GM19468 (cell line): ENCODE data around the gene CLPX.
A peak's percentile ranks its signal among the peaks of the same experiment; 100 is the strongest.
"Not testable (repeated sequence)": the region's sequence is repeated elsewhere in the genome, so short reads cannot be mapped to it uniquely, and the experiment has no call there.

ENCODE experiments used
- ATAC-seq: cut with Tn5 transposase; IDR thresholded peaks from one replicate; pipeline ENCODE4 v1.9.1; 2021; ENCODE audit warnings: mild to moderate bottlenecking, moderate library complexity, moderate number of reproducible peaks; ENCODE audit not compliant: unreplicated experiment; ENCODE audit errors: extremely low read depth

Gene CLPX

DNA sequence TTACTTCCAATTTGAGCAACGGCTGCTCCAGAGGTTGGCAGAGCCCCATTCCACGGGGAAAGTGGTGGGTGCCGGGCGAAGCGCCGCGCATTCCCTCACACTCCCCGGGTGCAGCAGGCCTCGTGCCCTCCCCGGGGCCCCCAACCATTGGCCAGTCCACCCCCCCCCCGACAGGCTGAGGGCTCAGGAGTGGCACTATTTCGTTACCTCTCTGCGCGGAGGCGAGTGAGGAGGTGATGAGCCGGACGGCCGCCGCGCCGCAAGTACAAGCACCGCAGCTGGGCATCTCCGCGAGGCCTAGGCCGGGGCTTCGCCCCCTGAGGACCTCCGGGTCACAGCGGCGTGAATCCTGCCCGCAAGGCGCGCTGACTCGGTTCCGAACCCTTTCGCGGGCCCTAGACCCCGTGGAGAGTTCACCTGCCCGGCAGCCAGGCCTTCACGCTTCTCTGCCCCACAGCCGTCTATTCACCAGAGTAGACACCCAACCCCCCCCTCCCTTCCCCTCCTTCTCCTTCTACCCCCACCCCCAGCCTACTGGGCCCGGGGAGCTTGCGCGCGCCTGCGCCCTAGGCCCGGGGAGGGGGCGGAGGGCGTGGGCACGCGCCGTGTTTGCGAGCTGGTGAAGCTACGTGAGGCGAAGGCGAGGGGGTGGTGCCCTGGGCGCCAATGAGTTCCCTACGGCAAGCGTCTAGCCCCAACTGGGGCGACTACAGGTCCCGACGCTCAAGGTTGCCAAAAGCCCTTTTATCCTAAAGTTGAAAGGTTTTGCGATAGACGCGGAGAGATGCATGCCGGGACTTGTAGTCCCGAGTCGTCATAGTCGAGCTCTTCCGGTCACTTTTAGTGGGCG is at the start of gene CLPX:
Gene CLPX (minus strand): TSS at position 475 of the 850 bp plus-strand sequence. CDS start 189 bp downstream, at position 286.
- peak; percentile 68 for ATAC-seq

DNA sequence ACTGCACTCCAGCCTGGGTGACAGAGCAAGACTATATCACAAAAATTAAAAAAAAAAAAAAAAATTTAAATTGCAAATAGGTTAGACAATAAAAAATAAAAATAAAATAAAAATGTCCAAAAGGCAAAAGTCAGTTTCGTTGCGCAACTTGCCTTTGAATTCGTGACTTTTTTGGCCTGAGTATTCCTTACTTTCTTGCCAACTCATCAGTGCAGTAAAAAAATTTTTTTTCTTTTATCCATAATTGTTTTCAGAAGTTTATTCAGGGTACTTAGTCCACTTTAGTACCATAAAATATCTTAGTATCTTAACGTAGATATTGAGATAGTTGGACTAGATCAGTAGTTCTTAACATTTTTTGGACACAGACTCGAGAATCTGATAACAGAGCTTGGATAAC is 48.6 kb upstream of the CLPX start:
- ATAC-seq = no peak

DNA sequence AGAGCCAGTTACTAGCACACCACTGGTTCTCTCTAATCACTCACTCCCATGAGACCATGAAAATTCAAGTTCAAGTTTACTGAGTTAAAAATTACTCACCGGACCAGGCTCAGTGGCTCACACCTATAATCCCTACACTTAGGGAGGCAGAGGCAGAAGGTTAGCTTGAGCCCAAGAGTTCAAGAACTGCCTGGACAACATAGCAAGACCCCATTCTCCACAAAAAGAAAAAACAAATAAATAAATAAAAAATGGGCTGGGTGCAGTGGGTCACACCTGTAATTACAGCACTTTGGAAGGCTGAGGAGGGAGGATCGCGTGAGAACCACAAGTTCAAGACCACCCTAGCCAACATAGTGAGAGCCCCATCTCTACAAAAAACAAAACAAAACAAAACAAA is 47.4 kb upstream of the CLPX start:
- ATAC-seq = no peak

DNA sequence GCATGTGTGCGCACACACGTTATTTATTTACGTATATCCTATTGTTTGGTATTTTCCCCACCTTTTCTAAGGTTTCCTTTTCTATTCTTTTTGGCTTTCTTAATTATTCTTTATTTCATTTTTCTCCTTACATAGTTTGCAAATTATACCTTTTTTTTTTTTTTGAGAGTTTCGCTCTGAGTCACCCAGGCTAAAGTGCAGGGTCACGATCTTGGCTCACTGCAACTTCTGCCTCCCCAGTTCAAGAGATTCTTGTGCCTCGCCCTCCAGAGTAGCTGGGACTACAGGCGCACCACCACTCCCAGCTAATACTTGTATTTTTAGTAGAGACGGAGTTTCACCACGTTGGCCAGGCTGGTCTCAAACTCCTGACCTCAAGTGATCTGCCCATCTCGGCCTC is 46.2 kb upstream of the CLPX start:
- ATAC-seq = no peak

DNA sequence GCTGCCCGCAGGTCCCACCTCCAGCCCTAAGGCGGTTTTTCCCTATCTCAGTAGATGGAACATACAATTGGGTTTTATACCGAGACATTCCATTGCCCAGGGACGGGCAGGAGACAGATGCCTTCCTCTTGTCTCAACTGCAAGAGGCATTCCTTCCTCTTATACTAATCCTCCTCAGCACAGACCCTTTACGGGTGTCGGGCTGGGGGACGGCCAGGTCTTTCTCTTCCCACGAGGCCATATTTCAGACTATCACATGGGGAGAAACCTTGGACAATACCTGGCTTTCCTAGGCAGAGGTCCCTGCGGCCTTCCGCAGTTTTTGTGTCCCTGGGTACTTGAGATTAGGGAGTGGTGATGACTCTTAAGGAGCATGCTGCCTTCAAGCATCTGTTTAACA is 41.8 kb upstream of the CLPX start:
- not testable (repeated sequence) for ATAC-seq

DNA sequence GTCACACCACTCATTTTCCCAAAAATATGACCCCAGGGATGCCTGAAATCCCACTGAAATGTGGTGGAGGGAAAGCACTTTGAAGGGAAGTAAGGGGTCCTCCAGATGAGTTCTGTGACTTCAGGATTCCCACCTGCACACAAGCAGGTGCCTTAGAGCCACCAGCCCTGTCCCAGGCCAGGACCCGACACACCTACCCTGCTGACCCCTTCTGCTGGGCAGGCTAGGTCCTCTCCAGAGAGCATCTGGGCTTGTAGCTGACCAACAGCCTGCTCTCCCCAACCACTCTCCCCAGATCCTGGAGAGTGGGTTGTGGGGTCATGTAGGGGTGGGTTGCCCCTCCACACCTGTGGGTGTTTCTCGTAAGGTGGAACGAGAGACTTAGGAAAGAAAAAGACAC is 41.1 kb upstream of the CLPX start:
- no peak for ATAC-seq

DNA sequence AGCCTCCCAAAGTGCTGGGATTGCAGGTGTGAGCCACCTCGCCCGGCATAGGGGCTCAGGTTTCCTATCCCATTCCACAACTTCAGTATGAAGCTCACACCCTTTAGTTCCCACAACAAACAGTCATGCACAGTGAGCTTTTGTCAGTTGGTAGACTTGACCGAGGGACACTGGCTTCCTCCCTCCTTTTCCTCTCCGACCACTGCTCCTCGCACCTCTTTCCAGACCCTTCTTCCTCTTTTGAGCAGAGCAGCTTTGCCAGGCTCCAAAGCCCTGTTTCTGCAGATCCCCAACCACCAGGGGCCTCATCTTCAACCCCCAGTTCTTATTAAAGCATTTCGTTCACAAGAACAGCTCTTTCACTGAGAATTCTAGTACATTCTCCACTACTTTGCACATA is 38.9 kb upstream of the CLPX start:
- ATAC-seq = no peak

DNA sequence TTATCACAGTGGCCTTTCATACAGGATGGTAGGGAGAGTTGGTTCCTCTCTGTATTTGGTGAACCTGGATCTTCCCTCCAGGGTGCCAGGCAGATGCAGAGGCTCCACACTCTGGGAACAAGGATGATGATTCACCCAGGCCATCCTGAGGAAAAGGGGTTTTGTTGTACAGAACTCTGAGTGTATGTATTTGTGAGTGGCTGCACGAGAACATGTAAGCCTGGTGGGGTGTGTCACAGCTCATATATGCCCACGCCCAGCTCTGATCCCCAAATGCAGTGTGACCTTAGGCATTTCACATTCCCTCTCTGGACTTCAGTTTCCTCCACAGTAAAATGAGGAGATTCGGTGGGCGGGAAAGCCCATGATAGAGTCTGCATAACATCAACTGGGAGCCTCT is 37.7 kb upstream of the CLPX start:
- no peak for ATAC-seq

DNA sequence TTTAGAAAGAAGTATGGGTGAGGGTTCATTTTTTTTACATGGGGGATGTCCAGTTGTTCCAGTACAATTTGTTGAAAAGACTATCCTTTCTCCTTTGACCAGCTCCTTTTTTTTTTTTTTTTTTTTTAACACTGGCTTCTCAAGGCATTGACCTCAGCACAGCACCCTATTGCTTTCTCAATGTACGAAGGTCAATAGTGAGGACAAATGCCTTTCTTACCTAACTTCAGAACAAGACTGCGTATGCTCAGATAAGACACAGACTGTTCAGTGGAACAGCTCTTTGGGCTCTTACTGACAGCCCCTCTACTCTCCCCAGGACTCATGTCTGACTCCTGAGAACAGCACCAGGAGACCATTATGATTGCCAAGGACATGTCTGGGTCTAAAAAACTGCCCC is 36.6 kb upstream of the CLPX start:
- ATAC-seq = no peak

DNA sequence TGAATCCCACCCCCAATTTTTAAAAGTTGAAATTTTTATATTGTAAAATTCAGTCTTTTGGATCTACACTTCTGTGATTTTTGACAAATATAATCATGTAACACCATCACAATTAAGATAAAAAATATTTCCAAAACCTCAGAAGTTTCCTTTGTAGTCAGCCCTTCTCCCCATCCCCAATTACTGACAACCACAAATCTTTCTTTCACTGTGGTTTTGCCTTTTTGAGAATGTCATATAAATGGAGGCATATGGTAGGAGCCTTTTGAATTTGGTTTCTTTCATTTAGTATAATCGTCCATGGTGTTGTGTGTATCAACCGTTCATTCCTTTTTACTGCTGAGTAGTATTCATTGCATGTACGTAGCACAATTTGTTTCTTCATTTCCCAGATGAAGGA is 34.0 kb upstream of the CLPX start:
- ATAC-seq = no peak

DNA sequence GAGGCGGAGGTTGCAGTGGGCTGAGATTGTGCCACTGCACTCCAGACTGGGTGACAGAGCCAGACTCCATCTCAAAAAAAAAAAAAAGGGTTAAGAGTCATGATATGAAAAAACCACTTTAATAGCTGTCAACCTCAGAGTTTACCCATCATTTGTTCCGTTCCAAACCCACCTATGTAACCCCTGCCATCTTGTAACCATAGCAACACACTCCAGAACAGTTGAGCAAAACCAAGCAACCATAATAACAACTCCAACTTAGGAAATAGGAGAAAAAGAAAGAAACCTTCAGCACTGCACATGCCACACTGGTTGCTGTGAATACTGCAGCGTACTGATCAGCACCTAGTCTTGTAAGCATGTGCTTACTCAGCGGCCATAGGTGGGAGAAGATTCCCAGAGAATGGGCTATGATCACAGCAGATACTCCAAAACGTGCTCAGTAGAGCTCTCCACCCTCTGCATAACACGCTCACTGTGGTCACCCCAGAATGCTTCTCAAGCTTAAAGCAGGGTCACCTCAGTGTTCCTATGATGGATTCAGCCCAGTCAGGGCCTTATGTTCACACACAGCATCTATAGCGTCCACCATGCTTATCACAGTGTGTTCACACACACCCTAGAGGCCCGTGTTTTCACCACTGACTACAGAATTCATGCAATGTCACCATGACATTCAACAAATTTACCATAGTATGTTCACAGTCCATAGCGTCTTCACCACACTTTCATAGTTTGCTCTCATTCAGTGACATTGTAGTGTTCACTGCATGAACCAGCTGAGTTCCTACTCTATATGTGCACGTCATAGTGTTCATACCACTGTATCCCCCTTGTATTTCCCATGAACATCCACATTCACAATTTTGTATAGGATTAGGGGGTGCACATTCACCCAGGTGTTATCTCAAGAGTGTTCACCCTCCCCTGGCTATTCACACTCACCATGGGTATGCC is 32.7 kb upstream of the CLPX start:
- no peak for ATAC-seq

DNA sequence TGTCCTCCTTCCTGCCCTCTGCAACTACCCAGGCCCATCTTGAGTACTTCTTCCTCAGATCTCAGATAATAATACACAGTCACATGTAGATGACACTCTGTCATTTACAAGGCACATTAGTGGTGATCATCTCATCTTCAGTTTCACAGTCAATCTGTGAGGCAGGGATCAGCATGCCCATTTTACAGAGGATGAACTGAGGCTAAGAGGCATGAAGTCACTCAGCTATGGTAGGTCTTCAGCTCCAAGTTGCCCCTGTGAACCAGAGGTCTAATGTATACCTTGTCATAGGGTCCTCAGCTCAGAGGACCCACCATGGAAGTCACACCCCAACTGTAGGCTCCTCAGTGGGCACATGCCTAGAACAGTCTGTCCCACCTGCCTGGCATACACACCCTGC is 30.4 kb upstream of the CLPX start:
- ATAC-seq = no peak

DNA sequence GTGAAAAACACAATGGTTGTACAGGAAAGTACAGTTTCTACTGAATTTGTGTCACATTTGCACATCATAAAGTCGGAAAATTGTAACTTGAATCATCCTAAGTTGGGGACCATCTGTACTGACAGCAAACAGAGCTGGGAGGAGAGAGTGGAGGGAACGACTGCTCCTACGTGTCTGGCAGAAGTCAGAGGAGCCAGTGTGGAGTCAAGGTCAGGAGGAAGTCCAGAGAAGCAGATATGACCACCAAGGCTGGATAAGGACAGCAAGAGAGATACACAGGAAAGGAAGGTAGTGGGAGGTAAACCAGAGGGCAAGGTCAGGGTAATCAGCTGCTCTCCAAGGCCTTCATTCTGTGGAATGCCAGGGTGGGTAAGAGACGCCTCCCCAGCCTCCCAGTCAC is 28.9 kb upstream of the CLPX start:
- ATAC-seq = no peak

DNA sequence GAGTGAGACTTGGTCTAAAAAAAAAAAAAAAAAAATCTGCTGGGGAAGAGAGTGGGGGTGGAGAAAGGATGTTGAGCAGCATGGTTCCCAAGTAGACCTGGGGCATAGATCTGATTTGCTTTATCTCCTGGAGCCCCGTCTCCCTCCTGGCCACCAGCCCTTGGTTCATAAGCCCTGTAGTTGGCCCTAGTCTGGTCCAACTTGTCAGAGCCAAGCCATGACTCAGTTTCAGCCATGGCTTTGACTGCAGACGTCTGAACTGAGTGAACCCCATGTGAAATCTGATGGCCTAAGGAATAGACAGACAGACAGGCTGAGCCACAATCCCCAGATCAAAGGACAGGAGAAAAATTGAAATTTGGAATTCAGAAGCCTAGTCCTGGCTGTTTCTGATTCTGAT is 28.1 kb upstream of the CLPX start:
- ATAC-seq = no peak

DNA sequence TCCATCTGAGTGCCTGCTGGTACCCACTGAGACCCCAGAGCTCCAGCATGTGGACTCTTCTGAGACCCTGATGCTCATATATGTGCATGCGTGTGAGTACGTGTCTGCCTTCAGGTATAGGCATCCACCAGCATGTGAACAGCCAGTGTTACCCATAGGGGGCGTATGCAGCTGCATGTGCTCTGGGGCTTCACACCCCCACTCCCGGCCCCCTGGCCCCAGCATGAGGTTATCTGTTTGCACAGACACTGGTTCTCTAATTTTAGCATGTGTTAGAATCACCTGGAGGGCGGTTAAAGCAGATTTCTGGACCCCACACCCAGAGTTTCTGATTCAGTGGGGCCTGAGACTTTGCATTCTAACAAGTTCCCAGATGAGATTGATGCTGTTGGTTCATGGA is 27.0 kb upstream of the CLPX start:
- ATAC-seq = no peak

DNA sequence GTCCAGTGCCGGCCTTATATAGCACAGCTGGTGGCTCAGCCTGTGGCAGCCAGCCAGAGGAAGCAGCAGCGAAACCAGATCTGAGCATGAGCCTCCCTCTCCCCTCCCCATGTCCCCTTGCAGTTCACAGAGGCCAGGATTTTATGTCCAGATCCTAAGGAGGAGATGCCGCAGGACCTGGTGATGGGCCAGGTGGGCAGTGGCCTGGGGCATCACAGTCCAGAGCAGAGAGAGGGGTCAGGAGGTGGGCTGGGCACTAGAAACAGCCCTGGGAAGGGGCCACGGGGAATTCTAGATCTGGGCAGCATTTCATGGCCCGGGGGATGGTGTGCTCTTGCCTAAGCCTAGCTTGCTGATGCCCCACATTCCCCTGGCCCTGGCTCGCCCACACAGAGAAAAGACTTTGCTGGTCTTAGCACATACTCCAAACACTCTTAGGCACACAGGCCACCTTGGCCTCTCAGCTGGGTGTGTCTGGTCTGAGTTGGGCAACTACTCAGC is 26.4 kb upstream of the CLPX start:
- ATAC-seq = no peak

DNA sequence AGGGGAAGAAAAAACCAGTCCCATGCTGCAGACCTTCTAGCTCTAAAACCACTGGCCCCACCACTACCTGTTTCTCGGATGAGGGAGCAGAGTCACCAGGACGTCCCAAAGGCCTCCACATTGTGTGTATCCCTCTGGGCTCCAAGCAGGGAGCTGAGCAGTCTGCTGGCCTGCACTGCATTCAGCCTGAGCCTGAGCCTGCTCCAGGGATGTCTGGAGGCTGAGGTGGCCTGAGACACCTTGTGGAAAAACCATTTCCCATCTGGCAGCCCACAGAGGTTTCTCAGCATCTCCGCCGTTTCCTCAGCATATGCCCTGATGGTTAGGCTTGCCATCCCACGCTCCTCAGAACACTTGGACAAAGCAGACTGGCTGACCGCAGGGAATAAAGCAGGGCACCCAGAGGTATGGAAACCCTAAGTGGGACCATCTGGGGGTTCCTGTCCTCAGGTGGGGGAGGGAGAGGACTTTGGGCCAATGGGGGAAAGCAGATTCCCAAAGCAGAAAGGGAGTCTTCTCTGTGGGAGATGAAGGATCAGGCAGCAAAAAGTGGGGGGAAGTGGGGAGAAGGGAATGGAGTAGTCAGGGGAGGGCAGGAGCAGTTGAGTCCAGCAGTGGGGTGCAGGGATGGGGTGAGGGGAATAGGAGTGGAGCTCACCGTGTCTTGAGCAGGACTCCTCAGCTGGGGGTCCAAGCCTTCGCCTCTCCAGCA is 25.8 kb upstream of the CLPX start, which contains the start of gene CILP:
Gene CILP (minus strand): TSS at position 704 of the 712 bp plus-strand sequence. CDS start 1,718 bp downstream, outside the sequence.
- ATAC-seq = no peak

DNA sequence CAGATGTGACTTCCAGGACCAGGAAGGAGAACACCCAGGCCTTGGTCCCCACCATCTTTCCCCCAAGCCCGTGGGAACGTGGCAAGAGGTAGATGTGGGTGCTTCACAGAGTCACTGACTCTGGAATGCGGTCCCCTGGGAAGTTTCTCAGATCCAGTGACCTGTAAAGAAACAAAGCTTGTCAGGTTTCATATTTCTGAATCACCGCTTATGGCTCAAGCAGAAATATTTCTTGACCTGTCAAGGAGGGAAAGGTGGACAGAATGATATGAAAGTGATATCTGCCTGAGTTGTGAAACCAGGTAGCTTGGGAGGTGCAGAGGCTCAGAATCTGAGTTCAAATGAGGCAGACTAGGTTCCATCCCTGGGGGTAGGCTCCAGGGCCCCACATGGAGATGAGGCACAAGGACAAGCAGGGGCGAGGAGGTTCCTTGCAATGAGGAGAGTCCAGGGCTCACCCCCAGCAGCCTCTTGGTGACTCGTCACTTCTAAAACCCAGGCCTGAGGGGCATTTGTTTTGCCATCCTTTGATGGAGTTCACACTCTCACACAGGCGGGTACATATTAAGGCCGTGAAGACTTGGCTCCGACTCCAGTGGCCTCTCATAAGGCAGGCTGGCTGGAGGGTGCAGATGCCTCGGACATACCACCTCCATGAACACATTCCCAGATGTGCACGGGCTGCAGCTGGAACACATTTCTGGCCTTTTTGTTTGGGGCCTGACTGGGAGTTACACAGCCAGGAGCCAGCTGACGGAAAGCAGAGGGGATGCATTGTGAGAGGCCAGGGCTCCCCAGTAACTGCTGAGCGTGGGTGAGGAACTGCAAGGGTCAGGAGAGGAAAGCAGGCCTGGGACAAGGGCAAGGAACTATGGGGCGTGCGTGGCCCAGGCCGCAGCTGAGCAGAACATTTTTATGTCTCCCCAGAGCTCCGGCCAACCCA is 24.8 kb upstream of the CLPX start:
- no peak for ATAC-seq

DNA sequence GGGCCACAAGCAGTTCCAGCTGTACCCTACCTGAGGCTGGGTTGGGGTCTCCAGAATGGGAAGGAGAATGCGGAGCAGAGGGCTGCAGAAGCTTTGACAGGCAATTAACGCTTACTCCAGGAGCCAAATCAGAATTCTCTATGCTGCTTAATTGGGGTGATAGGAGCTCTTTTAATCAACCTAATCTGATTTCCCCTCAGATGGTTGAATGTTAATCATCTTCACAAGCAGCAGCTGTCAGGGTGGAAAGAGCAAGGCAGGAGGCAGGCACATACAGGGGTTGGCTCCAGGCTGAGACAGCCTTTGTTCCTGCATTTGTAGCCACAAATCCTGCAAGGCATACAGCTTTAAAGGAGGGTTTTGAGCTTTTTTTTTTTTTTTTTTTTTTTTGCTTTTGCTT is 23.5 kb upstream of the CLPX start:
- ATAC-seq = no peak
